Transverse colon (tissue), 3 donors: ENCODE results near the gene MRPL18.

Experiments
- CTCF ChIP-seq, 5 experiments: fragments of 200-600 bp in 3 of 5; fragments of 450-650 bp in 2 of 5; sonication (generic) in 3 of 5; IDR thresholded peaks; 1 replicate in 2 of 5; 2 replicates in 3 of 5; pipeline ENCODE4 v1.5.1; 2016 to 2017; ENCODE audit warnings: antibody characterized with exemption in 5 of 5, inconsistent platforms in 3 of 5, mild to moderate bottlenecking in 2 of 5, moderate library complexity in 1 of 5
- EP300 ChIP-seq: sonication (generic); formaldehyde crosslinking; IDR thresholded peaks from one replicate; pipeline ENCODE4 v1.6.1; 2017; ENCODE audit warnings: antibody characterized with exemption, low read depth
- POLR2A ChIP-seq: fragments of 450-650 bp; IDR thresholded peaks from one replicate; pipeline ENCODE4 v1.6.1; 2016; ENCODE audit warnings: antibody characterized with exemption, mild to moderate bottlenecking, moderate library complexity

- TF ChIP-seq CTCF (IDR thresholded peaks at IDR 0.05): no peak
- no peak for TF ChIP-seq EP300
- TF ChIP-seq POLR2A: no peak
Observed at GRCh38 chr6:159746759-159747158, 43.5 kb upstream of the MRPL18 start.
